RWPE1 (cell line): ENCODE measurements around the gene ATXN10.

ENCODE experiments used
- CTCF ChIA-PET: fragments of 350-600 bp; sonication (Branson Sonifier 250); formaldehyde crosslinking; extraction: SDS; loops from one replicate; lab custom pipeline; 2021; lab: Yijun Ruan, JAX
- POLR2A ChIA-PET: fragments of 400-600 bp; formaldehyde crosslinking; extraction: SDS; loops from one replicate; lab custom pipeline; 2020; ENCODE audit warnings: antibody characterized with exemption; ENCODE audit not compliant: low non-redundant PET; lab: Yijun Ruan, JAX
- DNase-seq: peaks from one replicate; pipeline ENCODE4 v3.0.0; 2012; ENCODE audit warnings: low spot score
- H3K27ac ChIP-seq: fragments of 450-650 bp; 2 replicates; pipeline ENCODE4 v1.5.1; 2017
- TF ChIP-seq, protein P1 (sequence below): fragments of 450-650 bp; conservative IDR thresholded peaks from 2 replicates; pipeline ENCODE4 v1.5.1; 2017; ENCODE audit warnings: low read depth, mild to moderate bottlenecking

ATXN10 gene

DNA sequence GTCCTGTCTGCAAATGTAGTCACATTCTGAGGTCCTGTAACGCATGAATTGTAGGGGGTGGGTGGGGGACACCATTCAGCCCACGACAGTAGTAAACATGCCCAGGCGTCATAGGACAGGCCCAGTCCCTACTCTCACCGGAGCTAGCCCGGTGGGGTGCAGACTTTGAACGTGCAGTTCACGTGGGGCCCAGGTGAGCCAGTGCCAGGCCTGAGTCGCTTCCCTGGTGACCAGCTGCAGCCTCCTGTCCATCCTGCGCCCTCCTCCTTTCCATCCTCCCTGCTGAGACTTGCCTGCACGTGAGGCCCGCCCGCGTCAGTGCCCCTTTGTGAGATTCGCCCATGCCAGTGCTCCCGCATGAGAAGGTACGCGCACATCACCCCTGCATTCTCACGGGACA, 188.6 kb downstream of the ATXN10 start:
- no peak for DNase-seq
- TF ChIP-seq, protein P1, sequence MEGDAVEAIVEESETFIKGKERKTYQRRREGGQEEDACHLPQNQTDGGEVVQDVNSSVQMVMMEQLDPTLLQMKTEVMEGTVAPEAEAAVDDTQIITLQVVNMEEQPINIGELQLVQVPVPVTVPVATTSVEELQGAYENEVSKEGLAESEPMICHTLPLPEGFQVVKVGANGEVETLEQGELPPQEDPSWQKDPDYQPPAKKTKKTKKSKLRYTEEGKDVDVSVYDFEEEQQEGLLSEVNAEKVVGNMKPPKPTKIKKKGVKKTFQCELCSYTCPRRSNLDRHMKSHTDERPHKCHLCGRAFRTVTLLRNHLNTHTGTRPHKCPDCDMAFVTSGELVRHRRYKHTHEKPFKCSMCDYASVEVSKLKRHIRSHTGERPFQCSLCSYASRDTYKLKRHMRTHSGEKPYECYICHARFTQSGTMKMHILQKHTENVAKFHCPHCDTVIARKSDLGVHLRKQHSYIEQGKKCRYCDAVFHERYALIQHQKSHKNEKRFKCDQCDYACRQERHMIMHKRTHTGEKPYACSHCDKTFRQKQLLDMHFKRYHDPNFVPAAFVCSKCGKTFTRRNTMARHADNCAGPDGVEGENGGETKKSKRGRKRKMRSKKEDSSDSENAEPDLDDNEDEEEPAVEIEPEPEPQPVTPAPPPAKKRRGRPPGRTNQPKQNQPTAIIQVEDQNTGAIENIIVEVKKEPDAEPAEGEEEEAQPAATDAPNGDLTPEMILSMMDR: no peak
- H3K27ac ChIP-seq: no peak overlapping the region
- ChIA-PET POLR2A (no interaction called here), CTCF (no interaction called here)

DNA sequence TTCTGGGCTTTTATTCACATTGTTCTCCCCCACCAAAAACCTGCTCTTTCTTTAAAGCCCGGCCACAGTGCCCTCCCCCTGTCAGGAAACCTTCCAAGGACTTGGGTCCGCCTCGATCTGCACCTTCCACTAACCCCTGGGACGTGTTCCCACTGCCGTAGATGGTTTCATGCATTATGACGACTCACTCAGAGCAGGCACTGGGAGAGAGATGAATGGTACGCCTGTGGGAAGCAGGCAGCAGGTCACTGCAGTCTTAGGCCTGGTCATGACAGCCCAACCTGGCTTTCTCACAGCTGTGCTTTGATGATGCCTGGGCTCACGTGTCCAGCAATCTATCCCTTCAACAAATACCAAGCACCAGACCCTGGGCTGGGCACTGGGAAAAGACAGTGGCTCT, 189.6 kb downstream of the ATXN10 start:
- H3K27ac ChIP-seq: no peak overlapping the region
- POLR2A ChIA-PET: no interaction called here
- DNase-seq: no peak
- TF ChIP-seq, protein P1: no peak
- CTCF ChIA-PET: no interaction called here

DNA sequence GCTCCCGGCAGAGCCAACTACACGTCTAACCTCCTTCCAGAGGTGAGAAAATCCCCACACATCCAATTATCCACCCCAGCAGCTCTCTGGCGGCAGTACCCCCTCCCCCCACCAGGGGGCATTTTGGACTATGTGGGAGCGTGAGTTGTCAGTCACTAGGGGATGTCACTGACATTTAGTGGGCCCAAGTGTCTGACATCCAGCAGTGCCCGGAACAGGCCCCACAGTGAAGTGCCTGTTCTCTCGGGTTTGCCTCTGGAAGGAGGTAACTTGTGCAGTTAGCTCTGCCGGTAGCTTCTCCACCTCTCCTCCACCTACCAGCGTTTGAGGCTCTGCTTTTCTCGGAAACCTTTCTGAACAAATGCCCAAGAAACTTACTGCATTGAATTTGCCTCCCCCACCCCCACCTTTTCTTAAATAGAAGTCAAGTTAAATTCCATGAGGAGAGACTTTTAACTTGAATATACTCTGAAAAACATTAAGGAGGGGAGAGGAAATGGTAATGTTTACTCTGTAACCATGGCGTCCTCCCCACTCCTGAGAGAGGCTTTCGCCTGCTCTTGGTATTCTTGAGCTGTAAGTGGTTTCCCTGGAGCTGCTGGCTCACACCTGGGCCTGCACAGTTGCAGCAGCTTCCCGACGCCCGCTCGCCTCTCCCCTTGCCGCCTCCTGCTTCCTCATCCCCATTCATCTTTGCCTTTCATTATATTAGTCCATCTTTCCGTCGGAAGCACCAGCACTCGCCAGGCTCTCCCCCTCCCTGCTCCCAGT, 192.5 kb downstream of the ATXN10 start:
- ChIA-PET POLR2A (interaction anchor here (0.5 kb wide), 2 partner anchors 32 to 118 kb away, joined by 3 read pairs; no protein-coding TSS in a partner anchor), CTCF (interaction anchor here (0.5 to 2.7 kb wide), 19 partner anchors 8 to 214 kb away, joined by 3 to 13 read pairs (median 3); no protein-coding TSS in a partner anchor)
- TF ChIP-seq, protein P1: peak; percentile 90
- peak overlapping the region; percentile 48 for H3K27ac ChIP-seq
- peak; percentile 44 for DNase-seq

DNA sequence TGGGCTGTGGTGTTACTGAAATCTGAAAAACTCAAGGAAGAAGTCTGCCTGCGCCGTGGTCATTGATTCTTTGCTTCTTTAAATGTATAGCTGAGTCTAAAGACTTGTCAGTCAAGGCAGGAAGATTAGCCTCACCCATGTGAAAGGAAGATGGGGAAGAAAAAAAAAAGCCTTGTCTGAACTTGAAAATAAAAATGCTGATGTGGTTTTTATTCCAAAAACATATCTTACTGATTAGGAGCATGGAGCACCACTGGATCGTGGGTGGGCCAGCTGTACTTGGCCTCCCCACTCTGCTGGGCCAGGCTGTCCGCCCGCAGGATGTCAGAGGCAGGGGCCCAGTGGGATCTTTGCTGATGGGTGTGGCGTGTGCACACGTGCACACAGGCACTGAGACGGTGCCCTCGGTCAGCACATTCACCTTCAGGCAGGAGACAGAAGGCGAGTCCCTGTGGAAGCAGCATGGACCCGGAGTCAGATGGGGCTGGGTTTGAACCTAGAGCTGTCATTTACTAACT, 193.4 kb downstream of the ATXN10 start:
- DNase-seq: no peak
- 0 out of 2 replicates have a peak overlapping the region, but pooled peaks have one; percentile 14 for H3K27ac ChIP-seq
- POLR2A ChIA-PET: interaction anchor here (0.5 kb wide), 1 partner anchor 117 kb away, joined by 3 read pairs; no protein-coding TSS in a partner anchor
- CTCF ChIA-PET: interaction anchor here (0.7 to 2.7 kb wide), 4 partner anchors 20 to 90 kb away, joined by 3 to 13 read pairs (median 6); no protein-coding TSS in a partner anchor
- TF ChIP-seq, protein P1: no peak

DNA sequence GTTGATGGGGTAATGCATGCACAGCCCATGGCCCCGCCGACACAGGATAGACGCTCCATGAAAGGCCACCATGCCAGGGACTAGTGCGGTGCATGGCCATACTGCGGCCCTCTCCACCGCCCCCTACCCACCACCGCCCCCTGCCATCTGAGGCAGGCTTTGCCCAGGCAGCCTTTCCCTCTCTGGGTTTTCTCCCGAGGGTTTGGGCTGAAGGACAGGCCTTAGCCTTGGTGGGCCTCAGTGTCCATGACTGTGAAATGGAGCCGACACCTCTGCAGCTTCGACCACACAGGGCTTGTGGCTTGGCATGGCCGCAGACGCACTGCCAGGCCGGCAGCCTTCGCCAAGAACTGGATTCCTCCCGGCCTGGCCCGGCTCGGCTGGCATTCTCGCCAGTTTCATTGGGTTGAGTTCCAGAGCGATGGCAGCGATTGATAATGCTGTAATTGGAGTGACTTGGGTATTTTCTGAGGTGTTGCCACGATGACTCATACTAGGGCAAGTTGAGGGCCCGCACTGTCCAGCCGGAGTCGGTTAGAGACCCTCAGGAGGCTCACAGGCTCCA, 194.0 kb downstream of the ATXN10 start:
- 0 out of 2 replicates have a peak overlapping the region, but pooled peaks have one; percentile 14 for H3K27ac ChIP-seq
- no peak for DNase-seq
- TF ChIP-seq, protein P1: no peak
- ChIA-PET POLR2A (no interaction called here), CTCF (no interaction called here)

DNA sequence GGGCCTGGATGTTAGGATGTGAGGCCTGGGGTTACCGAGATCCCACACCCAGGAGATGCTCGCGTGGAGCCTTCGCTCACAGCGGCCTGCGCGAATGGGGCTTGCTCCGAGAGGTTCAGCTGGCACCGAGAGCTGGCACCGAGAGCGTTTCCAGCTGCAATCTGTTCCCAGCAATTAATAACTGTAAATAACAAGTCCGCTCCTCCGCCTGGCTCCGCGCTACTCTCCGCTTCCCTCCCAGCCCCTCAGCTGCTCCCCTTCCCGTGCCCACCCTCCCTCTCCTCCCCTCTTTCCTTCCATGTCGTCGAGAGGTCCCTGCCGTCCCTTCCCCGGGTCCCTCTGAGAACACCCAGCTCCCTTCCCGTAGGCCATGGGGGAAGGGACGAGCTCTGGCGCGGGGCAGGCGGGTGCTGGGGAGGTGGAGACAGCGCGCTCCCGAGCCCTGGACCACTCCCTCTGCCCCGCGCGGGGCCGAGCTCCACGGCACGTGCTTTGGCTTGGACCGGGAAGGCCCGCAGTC, 194.6 kb downstream of the ATXN10 start:
- ChIA-PET POLR2A (no interaction called here), CTCF (interaction anchor here (0.5 kb wide), 1 partner anchor 56 kb away, joined by 3 read pairs; no protein-coding TSS in a partner anchor)
- DNase-seq: no peak
- TF ChIP-seq, protein P1: no peak
- H3K27ac ChIP-seq: no peak overlapping the region
